ENCODE data around the gene NEAT1.

NEAT1 gene

DNA sequence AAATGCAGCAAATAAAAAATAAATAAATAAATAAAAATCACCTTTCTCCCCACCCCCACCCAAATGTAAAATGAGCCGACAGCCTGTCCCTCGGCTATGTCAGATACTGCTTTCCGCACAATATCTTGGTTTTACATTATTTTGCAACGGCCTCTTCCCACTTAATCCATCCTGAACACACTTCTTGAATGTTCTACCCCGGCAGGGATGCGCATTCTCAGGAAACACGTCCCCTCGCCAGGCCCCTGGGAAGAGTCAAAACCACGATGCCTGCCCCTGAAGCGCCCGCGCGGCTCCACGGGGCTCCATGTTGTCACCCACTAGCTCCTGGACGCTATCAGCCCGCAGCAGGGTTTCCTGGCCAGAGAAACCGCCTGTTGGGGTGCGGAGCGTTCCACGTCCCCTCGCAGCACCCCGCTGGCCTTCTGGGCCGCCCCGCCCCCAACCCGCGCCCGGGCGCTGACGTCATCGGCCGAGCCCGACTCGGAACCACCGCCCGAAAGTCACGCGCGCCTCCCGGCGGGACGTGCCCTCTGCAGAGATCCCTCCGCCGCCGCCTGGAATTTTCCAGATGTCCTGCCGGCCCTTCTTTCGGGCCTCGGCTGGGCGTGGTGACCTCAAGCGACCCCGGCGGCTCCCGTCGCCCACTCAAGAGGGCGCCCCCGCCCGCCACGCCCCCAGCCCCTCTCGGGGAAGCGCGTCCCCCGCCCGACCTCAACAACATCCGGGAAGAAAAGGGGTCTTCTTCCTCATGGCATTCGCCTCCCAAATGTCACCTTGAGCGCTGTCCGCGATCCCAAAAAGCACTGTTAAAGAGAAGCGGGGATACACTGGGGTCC is 585 bp upstream of the NEAT1 start:
- peak; percentile 84 for DNase-seq (ENCODE audit: low spot score)

- no peak for DNase-seq (ENCODE audit: low spot score)
These were observed 1.1 kb downstream of the NEAT1 start for GRCh38 chr11:65423516-65424204.

DNA sequence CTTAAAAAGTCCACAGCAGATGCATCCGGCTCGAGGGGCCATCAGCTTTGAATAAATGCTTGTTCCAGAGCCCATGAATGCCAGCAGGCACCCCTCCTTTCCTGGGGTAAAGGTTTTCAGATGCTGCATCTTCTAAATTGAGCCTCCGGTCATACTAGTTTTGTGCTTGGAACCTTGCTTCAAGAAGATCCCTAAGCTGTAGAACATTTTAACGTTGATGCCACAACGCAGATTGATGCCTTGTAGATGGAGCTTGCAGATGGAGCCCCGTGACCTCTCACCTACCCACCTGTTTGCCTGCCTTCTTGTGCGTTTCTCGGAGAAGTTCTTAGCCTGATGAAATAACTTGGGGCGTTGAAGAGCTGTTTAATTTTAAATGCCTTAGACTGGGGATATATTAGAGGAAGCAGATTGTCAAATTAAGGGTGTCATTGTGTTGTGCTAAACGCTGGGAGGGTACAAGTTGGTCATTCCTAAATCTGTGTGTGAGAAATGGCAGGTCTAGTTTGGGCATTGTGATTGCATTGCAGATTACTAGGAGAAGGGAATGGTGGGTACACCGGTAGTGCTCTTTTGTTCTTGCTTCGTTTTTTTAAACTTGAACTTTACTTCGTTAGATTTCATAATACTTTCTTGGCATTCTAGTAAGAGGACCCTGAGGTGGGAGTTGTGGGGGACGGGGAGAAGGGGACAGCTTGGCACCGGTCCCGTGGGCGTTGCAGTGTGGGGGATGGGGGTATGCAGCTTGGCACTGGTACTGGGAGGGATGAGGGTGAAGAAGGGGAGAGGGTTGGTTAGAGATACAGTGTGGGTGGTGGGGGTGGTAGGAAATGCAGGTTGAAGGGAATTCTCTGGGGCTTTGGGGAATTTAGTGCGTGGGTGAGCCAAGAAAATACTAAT is 1.9 kb downstream of the NEAT1 start:
- DNase-seq (ENCODE audit: low spot score): no peak

DNA sequence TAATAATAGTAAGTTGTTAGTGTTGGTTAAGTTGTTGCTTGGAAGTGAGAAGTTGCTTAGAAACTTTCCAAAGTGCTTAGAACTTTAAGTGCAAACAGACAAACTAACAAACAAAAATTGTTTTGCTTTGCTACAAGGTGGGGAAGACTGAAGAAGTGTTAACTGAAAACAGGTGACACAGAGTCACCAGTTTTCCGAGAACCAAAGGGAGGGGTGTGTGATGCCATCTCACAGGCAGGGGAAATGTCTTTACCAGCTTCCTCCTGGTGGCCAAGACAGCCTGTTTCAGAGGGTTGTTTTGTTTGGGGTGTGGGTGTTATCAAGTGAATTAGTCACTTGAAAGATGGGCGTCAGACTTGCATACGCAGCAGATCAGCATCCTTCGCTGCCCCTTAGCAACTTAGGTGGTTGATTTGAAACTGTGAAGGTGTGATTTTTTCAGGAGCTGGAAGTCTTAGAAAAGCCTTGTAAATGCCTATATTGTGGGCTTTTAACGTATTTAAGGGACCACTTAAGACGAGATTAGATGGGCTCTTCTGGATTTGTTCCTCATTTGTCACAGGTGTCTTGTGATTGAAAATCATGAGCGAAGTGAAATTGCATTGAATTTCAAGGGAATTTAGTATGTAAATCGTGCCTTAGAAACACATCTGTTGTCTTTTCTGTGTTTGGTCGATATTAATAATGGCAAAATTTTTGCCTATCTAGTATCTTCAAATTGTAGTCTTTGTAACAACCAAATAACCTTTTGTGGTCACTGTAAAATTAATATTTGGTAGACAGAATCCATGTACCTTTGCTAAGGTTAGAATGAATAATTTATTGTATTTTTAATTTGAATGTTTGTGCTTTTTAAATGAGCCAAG is 2.7 kb downstream of the NEAT1 start:
- DNase-seq (ENCODE audit: low spot score): no peak

GRCh38 chr11:65425971-65426838 is 3.6 kb downstream of the NEAT1 start:
- DNase-seq (ENCODE audit: low spot score): no peak

- no peak for DNase-seq (ENCODE audit: low spot score)
These were observed 4.5 kb downstream of the NEAT1 start for GRCh38 chr11:65426839-65427690.

- no peak for DNase-seq (ENCODE audit: low spot score)
These were observed 5.3 kb downstream of the NEAT1 start for GRCh38 chr11:65427691-65428577.

- DNase-seq (ENCODE audit: low spot score): no peak
These were observed 6.0 kb downstream of the NEAT1 start for GRCh38 chr11:65428578-65429067.

GRCh38 chr11:65429068-65429681 is 6.6 kb downstream of the NEAT1 start:
- no peak for DNase-seq (ENCODE audit: low spot score)

DNA sequence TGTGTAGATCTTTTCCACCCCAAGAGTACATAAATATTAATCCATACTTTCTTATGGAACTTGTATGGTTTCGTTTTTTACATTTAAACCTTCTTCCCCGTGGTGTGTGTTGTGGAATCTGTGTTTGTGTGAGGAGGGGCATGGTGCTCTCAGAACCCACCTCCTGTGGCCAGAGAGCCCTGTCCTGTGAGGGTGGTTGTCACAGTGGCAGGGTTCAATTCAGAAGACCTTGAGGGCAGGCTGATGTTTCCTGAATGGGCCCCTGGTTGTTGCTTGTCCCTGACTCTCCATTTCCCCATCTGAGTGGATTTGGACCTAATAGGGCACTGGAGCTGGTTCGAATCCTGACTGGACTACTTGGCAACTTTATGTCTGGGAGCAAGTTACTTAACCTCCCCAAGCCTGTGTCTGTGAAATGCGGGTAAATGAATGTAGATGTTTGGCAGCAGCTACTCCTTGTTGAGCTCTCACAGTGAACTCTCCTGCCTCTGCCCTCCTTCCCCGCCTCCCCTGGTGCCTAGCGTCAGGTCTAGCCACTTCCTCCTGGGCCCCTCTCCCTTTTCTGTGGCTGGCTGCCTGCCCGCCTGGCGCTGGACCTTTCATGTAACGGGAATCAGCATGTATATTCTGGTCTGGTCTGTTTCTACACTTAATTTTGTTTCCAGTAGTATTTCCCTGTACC is 7.3 kb downstream of the NEAT1 start:
- DNase-seq (ENCODE audit: low spot score): no peak

DNA sequence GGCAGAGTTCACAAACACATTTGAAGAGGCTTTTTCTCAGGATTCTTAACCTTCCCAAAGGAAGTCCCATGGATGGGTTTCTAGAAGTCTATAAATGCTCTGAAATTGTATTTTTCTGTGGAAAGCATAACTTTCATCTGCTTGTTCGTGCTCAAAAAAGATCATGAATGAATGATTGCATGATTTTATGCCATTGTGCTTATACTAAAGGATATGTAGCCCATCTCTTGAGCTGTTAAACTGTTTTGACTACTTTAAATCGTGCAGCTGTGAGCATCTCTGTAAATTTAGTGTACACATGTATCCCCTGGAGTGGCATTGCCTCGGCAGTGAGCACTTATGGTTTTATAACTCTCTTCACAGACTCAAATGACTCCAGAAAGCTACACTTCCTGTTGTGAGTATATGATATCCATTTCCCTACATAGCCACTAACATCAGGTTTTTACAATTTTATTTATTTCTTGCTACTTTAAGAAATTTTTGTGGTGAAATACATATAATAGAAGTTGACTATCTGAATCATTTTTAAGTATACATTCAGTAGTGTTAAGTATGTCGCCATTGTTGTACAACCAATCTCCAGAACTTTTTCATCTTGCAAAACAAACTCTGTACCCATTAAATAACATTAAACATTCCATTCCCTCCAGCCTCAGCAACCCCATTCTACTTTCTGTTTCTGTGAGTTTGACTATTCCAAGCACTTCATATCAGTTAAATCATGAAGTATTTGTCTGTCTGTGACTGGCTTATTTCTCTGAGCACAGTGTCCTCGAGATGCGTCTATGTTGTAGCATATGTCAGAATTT is 8.0 kb downstream of the NEAT1 start:
- no peak for DNase-seq (ENCODE audit: low spot score)

- no peak for DNase-seq (ENCODE audit: low spot score)
These were observed 9.0 kb downstream of the NEAT1 start for GRCh38 chr11:65431451-65432099.

DNA sequence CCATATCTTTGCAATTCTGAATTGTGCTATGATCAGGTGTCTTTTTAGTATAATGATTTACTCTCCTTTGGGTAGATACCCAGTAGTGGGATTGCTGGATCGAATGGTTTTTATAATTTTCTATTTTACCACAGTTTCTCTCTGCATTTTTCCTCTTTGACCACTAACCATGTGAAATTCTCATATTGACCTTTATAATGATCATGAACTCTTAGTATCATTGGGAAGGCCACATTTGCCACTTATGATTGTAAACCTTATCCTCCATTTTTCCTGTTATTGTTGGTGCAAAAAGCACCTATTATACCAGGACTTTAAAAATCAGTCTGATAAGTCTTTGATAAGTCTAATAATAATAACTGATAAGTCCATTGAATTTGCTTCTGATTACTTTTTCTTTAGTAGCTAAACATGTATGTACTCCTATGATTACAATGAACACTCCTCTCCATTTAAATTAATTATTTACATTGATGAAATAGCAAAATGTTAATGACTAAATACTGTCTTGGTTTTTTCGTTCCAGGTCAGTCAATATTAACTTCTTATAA is 9.6 kb downstream of the NEAT1 start:
- DNase-seq (ENCODE audit: low spot score): no peak

DNA sequence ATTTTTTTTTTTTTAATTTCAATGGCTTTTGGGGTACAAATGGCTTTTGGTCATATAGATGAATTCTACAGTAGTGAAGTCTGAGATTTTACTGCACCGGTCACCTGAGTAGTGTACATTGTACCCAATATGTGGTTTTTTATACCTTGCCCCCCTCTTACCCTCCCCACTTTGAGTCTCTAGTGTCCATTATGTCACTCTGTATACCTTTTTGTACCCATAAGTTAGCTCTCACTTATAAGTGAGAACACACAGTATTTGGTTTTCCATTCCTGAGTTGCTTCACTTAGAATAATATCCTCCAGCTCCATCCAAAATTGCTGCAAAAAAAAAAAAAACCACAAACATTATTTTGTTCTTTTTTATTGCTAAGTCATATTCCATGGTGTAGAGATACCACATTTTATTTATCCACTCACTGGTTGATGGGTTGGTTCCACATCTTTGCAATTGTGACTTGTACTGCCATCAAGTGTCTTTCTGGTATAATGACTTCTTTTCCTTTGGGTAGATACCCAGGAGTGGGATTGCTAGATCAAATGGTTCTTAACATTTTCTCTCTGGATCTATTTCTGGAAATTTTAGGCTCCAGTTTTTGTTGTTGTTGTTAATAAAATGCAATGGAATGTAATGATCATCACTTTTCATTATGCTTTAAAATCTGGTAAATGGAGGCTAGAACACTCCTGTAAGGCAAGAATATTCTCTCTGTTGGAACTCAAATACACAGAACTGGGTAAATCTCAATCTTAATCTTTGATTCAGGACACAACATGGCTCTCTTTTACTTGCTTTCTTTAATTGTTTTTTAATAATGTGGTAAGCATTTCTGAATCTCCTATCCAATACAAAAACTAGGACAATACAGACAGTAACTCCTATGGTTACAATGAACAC is 10.3 kb downstream of the NEAT1 start:
- DNase-seq (ENCODE audit: low spot score): no peak

DNA sequence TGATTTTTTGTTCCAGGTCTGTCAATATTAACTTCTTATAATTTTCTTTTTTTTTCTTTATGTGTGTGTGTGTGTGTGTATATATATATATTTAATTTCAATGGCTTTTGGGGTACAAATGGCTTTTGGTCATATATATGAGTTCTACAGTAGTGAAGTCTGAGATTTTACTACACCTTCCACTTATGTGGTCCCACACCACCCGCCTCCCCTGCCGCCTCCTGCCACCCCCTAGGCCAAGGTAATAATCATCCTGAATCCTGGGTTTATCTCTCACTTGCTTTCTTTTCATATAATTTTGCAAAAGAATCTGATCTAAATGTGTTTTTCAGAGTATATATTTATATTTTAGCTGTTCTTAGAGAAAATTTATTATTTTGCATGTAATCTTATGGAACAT is 11.1 kb downstream of the NEAT1 start:
- no peak for DNase-seq (ENCODE audit: low spot score)
